ENCODE results near the gene ANXA2R.
"Not testable (repeated sequence)": the region's sequence is repeated elsewhere in the genome, so short reads cannot be mapped to it uniquely, and the experiment has no call there.

The ANXA2R gene, protein sequence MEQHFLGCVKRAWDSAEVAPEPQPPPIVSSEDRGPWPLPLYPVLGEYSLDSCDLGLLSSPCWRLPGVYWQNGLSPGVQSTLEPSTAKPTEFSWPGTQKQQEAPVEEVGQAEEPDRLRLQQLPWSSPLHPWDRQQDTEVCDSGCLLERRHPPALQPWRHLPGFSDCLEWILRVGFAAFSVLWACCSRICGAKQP
- 5.0 to 42.0 reads per million in 2 experiments for total RNA-seq

DNA sequence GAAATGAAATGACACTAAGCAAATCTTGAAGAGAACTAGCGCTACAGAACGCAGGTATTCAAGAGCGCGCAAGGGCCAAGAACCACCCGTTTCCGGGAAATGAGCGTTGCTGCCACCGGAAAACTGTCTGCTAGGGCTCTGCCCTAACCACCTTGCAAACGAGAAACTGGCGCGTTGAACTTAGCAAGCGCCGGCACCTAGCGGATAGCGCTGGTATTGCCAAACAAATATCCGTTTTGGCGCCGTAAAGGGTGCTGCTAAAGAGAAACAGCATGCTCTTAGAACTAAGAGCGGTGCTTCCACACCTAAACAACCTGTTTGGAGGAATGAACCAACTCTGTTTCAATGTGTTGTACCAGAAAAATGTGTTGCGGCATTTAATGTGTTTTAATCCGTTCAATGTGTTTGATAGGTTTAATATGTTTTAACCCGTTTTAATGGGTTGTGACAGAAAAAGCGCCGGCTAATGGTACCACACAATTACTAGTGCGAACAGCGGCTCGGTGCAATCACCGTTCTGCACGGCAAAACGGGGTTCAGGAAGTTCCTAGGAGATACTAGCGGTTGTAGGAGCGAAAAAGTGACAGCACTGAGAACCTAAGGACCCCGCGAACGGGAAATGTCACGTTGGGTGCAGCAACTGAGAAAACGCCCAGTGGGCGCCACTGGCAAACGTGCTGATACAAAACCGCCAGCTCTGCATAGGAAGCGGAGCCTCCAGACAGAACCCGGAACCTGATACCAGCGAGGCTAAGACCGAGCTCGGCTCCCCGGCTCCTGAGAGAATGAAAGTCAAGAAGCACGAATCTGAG lies at the start of gene ANXA2R:
ANXA2R (minus strand) TSS at position 33 of the 812 bp plus-strand sequence. CDS start 273 bp downstream, outside the sequence.
- DNase-seq (ENCODE audit: low read depth), result peak; percentile 91

DNA sequence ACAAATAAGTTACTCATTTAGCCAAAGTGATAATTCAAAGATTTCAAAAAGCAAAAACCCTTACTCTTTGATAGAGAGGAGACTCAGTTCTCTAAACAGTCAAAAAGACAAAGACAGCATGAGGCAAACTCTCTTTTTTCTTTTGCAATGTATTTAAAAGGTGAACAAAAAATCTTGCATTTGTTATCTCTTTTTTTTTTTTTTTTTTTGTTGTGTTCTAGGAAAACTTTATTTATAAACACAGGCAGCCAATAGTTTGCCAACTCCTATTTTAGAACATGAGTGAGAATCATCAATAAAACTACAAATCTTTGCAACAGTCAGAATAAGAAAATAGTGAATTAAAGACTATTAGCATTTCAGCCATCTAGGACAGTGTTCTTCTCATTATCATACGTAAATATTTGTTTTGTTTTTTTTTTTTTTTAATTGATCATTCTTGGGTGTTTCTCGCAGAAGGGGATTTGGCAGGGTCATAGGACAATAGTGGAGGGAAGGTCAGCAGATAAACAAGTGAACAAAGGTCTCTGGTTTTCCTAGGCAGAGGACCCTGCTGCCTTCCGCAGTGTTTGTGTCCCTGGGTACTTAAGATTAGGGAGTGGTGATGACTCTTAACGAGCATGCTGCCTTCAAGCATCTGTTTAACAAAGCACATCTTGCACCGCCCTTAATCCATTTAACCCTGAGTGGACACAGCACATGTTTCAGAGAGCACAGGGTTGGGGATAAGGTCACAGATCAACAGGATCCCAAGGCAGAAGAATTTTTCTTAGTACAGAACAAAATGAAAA lies 46.2 kb upstream of the ANXA2R start:
- DNase-seq (ENCODE audit: low read depth), result not testable (repeated sequence)

DNA sequence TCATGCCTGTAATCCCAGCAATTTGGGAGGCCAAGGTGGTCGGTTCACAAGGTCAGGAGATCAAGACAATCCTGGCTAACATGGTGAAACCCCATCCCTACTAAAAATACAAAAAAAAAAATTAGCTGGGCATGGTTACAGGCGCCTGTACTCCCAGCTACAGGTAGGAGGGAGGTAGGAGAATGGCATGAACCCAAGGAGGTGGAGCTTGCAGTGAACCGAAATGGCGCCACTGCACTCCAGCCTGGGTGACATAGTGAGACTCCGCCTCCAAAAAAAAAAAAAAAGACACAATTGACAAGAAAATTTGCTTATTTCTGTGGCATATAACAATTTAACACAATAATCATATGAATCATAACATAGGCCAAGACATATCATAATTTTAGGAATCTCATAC lies 45.3 kb upstream of the ANXA2R start:
- no peak for DNase-seq (ENCODE audit: low read depth)

DNA sequence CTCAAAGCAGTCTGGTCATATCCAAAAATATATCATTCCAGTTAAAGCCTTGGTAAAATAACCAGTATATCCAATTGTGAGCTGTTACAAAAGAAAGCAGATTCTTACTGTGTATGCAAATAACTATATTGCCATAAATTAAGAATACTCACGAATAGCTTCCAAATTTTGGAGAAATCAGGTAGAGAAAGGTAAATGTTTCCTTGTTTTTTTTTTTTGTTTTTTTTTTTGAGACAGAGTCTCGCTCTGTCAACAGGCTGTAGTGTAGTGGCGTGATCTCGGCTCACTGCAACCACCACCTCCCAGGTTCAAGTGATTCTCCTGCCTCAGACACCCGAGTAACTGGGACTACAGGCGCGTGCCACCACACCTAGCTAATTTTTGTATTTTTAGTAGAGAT lies 44.3 kb upstream of the ANXA2R start:
- not testable (repeated sequence) for DNase-seq (ENCODE audit: low read depth)

DNA sequence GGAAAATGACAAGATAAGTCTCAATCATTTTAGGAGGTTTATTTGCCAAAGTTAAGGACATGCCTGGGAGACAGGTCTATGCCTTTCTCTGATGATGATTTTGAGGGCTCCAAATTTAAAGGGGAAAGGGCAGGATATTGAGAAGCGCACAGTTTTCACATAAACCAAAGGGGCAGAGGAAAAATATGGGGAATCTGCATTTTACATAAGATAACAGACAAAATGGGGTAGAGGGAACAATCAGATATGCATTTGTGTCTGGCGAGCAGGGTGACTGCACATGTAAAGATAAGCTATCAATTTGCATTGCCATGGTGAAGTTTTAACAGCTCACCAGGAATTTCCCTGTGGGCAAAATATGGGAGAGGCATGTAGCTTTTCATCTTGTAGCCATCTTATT lies 41.2 kb upstream of the ANXA2R start:
- DNase-seq (ENCODE audit: low read depth), result not testable (repeated sequence)

DNA sequence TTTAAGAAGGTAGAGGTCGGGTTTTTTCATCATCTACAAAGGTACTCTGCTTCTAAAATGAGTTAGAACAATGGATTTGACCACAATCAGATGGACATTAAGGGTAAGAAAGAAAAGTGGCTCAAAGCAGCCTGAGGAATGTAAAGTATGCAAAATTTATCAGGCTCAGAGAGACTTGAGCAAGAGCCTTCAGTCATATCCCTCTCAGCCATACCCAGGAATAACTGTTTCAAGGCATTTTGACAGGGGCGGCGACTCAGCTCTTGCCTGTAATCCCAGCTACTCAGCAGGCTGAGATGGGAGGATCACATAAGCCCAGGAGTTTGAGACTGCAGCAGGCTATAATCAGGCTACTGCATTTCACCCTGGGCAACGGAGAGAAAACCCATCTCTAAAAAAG lies 38.8 kb upstream of the ANXA2R start:
- no peak for DNase-seq (ENCODE audit: low read depth)

DNA sequence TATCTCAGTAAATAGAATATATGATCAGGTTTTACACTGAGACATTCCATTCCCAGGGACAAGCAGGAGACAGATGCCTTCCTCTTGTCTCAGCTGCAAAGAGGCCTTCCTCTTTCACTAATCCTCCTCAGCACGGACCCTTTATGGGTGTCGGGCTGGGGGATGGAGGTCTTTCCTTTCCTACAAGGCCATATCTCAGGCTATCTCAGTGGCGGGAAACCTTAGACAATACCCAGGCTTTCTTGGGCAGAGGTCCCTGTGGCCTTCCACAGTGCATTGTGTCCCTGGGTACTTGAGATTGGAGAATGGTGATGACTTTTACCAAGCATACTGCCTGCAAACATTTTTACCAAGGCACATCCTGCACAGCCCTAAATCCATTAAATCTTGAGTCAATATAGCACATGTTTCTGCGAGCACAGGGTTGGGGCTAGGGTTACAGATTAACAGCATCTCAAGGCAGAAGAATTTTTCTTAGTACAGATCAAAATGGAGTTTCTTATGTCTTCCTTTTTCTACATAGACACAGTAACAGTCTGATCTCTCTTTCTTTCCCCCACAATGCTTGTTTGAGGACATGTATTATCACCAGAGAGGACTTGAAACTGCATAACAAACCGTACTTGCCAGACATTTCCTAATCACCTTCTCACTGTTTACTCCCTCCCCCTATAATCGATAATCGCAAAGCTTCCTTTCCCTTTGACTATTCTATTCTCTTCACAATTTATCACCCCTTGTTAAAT lies 37.5 kb upstream of the ANXA2R start:
- DNase-seq (ENCODE audit: low read depth), result not testable (repeated sequence)

DNA sequence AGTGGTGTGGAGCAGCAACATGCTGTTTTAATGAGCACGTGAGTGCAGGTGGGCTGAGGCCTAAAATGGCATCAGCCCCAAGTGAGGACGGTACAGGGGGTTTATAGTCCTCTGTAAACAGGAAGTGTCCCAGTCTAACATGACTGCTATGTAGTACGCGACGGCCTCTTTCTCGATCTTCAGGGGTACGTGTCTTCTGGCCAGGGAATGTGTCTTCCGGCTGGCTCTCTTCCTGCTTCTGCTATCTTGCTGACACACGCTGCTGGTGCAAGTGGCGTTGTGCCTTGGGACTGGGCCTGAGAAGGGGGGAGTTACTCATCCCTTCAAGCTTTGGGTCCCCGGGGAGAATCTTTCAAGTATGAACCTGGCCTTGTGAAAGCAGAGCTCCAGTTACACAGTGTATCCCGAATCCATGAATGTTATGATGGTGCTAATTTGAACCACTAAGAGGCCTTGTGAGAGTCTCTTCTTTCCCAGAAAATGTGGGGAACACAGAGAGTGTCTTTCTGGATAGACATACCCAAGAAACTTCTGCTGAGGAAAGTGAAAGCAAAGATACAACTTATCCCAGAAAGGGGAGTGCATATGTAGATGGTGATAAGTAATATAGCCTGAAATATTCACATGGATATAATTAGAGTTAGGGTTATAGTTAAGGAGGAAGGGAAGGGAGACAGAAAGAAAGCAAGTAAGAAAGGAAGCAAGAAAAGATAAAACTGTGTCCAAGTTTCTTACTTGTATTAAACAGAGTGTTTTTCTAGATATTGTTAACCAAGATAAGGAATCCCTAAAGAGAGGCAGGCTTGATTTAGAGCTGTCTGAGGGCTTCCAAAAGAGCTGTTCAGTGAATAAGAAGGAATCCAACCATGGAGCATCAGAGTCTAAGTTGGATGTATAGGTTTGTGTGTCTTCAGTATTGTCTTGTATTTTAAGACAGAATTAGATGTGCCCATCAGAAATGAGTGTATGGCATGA lies 35.5 kb upstream of the ANXA2R start:
- DNase-seq (ENCODE audit: low read depth), result no peak

DNA sequence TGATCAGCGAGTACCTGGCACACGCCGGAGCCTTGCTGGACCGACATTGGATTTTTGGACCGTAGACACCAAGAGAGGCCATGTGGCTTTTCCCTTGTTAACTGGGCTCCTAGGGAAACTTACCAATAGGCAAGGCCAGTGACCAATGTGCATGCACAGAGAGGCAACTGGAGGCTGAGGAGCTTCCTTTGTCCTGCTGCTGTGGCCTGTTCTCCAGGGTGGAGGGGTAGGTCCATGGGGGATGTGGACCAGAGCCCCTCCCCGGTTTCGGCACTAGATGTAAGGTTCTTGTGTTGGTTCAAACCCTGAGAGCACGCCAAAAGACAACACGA lies 34.8 kb upstream of the ANXA2R start:
- no peak for DNase-seq (ENCODE audit: low read depth)

DNA sequence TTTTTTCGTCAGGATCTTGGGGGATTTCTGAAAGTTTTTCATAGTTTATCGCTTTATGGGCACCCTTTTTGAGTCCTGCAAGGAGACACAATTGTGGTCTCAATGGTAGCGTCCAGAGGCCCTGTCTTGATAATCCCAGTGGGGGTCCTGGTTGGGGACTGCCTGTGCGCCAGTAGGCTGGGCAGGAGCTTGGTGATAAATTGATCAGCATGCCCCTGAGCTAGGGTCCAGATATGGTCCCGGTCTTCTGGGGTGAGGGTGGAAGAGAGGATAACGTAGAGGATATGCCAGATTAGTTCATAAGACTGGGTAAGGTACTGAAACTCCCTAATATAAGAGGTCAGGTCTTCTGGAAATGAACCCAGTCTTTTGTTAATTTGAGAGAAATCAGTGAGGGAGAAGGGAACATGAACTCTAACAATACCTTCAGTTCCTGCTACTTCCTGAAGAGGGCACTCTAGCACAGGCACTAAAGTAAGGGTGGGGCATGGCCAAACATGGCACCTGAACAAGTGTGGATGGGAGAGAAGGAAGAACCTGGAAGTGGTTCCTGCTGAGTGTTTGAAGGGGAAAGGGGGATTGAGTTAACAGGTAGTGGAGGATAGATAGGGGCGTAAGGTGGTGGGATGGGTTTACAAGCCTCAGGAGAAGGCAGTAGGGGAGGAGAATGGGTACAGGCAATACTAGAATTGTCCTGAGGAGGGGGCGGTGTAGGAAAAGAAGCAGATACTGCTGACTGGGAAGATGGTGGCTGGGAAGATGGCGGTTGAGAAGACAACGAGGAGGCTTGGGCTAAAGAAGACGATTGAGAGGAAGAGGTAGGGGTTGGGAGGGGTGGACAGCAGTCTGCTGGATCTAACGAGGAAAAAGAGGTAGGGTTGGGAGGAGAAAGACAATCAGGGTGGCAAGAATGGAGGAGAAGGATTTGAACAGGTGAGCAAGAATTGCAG lies 33.8 kb upstream of the ANXA2R start:
- peak; percentile 33 for DNase-seq (ENCODE audit: low read depth)

DNA sequence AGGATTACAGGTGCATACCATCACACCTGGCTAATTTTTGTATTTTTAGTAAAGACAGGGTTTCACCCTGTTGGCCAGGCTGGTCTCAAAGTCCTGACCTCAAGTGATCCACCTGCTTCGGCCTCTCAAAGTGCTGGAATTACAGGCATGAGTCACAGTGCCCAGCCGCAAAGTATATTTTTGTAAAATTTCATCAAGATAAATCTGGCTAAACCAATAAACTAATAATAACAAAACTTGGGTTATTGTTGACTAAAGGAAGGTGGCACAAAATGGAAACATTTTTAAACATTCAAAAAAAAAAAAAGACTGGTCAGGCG lies 29.2 kb upstream of the ANXA2R start:
- DNase-seq (ENCODE audit: low read depth), result not testable (repeated sequence)

DNA sequence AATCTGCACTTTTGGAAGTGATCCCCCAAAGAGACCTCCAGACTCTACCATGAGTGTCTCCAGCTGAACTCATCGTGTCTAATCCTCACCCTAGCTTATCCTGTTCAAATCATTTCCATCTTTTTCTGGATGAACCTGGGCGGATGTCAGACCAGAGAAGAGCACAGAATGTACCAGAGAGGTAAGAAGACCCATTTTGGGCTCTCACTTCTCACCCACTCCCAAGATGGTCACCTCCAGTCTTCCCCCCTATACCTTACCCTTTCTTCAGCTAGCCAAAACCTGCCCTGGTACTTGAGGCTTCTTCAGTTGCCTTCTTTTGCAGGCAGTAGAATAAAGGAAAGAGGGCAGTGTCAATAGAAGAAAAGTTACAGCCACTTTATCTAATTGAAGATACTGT lies 27.9 kb upstream of the ANXA2R start:
- no peak for DNase-seq (ENCODE audit: low read depth)

DNA sequence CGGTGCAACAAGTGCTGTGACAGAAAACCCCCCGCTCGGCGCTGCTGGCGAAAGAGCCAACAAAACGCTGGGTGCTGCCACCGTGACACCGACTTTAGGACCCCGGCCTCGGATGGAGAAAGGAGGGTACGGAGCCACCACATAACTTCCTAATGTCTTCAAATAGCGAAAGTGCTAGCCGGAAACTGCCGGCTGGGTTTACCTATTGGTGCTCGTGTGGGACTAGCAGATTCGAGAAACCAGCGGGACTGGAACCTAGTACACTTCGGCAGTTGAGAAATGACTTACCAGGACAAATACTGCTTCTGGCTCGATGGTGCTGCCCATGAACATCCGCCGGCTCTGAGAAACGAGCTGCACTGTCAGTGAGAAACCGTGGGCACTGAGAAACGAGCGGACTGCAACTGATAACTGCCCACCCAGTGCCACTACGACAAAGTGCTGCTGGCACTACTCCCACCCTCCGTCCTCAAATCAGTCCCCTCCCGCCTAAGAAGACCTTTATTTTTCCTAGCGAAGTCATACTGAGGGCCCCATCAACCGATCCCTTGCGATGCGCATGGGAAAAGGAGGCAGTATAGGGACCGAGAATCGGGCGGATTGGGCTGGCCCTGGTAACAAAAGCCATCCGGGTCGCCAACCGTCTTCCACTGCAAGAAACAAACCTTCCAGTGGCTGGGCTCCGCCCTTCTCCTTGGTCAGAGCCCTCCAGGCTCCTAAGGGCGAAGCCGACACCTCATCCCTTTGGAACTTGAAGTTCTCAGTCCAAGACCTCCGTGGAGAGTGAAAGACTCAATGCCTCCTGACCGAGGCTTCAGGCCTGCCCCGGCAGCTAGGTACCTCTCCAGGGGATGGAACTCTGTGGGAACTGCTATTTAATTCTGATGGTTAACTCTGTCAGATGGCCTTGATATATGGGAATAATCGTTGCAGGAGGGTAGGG lies 27.0 kb upstream of the ANXA2R start:
- DNase-seq (ENCODE audit: low read depth), result peak; percentile 80

DNA sequence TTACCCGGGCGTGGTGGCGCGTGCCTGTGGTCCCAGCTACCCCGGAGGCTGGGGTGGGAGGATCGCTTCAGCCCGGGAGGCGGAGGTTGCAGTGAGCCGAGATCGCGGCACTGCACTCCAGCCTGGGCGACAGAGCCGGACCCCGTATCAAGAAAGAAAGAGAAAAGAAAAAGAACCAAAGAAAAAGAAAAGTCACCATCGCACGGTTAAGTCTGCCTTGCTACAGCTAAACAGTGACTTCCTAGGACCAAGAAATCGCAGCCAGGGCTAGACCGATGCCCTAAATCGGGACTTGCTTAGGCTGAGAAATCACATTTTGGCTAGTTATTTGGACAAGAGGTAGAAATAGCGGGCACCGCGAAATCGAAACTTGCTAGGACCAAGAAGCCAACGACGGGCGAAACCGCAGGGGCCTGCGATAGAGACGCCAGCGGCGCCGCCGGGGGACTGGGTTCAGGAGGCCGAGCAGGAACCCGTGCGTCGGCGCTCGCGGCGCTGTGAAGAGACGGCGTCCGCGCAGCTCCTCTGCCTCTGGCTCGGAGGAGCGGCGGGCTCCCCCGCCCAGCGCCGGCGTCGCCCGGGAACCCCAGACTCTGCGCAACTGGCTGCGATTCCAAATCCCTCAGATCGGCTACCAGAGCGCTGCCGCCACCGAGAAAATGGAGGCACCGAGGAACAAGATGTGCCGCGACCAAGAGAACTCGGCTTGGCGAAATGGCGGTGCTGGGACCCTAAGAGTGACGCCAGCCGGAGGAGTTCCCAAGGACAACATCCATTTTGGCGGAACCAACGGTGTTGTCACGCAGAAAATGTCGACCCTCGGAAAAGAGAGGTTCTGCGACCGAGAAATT lies 26.1 kb upstream of the ANXA2R start:
- peak; percentile 61 for DNase-seq (ENCODE audit: low read depth)

DNA sequence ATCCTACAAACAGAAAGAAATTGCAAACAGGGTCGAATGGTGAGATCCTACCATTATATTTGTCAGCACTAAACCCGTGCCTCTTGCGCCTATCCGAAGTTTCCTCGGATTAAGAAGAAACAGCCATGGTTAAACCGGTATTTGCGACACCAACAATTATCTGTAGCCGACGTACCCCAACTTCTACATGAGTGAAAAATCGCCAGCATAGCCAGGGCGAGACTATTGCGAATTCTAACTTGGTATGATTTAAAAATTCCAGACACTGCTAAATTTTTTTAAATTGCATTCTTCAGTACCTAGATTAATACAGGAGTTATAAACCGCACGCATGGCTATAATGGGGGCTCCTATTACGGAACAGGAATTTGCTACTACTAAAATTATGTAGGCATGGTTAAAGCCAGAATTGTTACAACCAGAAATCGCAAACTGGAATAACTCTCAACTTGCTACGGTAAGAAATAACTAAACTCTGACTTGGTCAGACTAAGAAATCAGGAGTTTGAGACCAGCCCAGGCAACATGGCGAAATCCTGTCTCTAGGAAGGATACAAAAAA lies 25.3 kb upstream of the ANXA2R start:
- no peak for DNase-seq (ENCODE audit: low read depth)

DNA sequence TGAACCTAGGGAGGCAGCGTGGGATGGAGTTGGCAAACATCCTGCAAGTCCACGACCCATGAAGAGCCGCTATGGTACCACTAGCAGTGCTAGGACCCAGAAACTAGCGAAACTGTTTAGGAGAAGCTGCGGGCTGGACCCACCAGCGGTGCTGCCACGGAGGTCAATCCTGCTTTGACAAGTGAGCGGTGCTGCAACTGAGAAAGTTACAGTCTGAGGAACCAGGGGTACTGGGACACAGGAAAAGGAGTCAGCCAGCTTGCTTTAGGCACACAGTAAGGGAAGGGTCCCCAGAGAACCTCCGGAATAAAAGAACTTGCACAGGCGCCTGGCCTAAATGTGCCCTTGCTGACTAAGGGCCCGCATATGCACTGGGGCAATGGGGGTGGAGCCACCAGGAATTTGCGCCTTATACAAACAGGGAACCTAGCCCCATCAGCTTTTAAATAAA lies 23.6 kb upstream of the ANXA2R start:
- DNase-seq (ENCODE audit: low read depth), result no peak

DNA sequence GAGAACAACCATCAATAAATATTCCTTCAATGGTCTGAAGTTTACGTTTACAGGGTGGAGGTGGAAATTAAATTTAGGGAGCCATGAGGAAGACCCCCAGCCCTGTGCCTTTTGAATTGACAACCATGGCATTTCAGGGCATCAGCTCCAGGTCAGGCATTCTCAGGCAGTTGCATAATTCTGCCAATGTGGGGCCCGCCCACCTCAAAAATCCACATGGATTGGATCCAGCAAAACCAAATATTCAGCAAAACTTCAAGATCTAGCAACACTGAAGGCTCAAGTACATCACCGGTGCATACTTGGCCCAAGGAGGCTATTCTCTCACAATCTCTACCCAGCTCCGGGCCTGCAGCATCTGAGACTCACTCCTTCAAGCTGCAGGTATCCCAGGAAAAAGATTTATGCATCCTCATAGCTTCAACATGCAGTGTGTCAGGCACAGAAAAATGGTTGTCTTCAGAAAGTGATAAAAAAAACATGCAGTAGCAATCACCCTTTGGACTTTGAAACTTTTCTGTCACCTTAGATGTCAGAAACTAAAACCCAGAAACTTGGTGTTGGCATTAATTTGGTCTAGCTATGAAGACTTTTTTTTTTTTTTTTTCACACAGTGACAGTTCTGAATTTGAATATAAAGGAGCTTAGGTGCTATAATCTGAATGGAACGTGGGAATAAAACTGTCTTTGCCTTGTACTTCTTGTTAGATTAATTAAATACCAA lies 21.4 kb upstream of the ANXA2R start:
- no peak for DNase-seq (ENCODE audit: low read depth)
